Activated CD8-positive, alpha-beta memory T cell treated with anti-CD3 and anti-CD28 coated beads for 36 hours (primary cell): Measurements from ENCODE around the gene HPCAL4. TPM values are rescaled to one million over a fixed set of nuclear protein-coding genes. Genes with fewer than 3 reads are reported as not detected.

Source experiments
- CTCF ChIA-PET: fragments of 350-600 bp; sonication (Branson Sonifier 250); formaldehyde crosslinking; loops from one replicate; lab custom pipeline; 2021; ENCODE audit warnings: antibody characterized with exemption; lab: Charles Lee
- POLR2A ChIA-PET: fragments of 350-600 bp; sonication (Branson Sonifier 250); formaldehyde crosslinking; loops from one replicate; lab custom pipeline; 2021; ENCODE audit warnings: antibody characterized with exemption; lab: Charles Lee
- total RNA-seq, 2 experiments: library from RNA; stranded (reverse); gene quantifications; one replicate each; pipeline ENCODE4 v1.2.3, GENCODE V29; 2021

Gene HPCAL4
- total RNA-seq, 2 experiments from 2014 or later, result 0.74 to 0.75 TPM

GRCh38 chr1:39684313-39684664, 6.9 kb downstream of the HPCAL4 start:
- POLR2A ChIA-PET, result no interaction called here
- CTCF ChIA-PET, result interaction anchor here (1.6 kb wide), 1 partner anchor 26 kb away, joined by 3 read pairs; no protein-coding TSS in a partner anchor

DNA sequence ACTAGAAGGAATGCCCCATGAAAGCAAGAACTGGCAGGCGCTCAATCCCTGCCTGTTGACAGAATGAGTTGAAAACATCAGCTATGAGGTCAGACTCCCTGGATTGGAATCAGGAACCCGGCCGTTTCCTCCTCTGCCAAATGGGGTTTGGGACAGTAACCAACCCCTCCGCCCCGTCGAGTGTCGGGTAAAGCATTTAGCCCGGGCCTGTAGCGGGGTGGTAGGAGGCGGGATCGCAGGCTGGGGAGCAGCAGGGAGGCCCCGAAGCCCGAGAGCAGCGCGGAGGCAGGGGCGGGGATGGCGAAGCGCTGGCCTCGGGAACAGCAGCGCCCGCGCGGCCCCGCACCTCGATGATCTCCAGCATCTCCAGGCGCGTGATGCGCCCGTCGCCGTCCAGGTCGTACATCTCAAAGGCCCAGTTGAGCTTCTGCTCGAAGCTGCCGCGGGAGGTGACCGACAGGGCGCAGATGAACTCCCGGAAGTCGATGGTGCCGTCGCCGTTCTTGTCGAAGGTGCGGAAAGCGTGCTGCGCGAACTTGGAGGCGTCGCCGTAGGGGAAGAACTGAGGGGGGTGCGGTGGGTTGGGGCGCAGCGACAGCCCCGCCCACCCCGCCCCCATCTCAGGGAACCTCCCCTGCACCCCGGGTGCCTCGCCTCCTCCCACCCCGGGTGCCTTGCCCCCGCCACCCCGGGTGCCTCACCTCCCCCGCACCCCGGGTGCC, 7.5 kb downstream of the HPCAL4 start:
- POLR2A ChIA-PET, result no interaction called here
- CTCF ChIA-PET, result interaction anchor here (1.6 kb wide), 1 partner anchor 25 kb away, joined by 3 read pairs; no protein-coding TSS in a partner anchor

GRCh38 chr1:39681999-39682398, 9.2 kb downstream of the HPCAL4 start:
- CTCF ChIA-PET, result interaction anchor here (1.0 to 1.2 kb wide), 3 partner anchors 9 to 74 kb away, joined by 3 read pairs; partner anchors contain the start of gene NT5C1A
- POLR2A ChIA-PET, result interaction anchor here (0.6 kb wide), 1 partner anchor 10 kb away, joined by 6 read pairs; no protein-coding TSS in a partner anchor

DNA sequence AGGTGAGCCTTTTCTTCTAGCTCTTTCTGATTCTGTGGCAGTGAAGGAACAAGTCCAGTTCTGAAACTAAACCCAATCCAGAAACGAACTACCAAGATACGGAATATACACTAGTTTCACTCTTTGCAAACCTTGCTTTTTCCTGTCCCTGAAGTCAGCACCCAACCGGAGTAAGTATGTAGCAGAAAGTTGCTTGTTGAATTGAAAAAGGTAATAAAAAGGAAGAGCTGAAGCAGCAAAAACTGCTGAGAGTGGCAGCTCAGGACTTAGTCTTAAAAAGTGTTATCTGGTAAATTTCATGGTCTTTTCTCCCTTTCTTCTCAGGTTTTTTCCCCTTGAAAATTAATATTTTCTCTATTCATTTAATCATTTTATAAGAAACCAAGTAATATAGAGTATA, 9.9 kb downstream of the HPCAL4 start:
- CTCF ChIA-PET, result interaction anchor here (1.0 to 1.2 kb wide), 4 partner anchors 8 to 73 kb away, joined by 3 read pairs; partner anchors contain the start of gene NT5C1A
- POLR2A ChIA-PET, result interaction anchor here (0.6 to 1.0 kb wide), 2 partner anchors 11 to 14 kb away, joined by 3 to 6 read pairs; no protein-coding TSS in a partner anchor

DNA sequence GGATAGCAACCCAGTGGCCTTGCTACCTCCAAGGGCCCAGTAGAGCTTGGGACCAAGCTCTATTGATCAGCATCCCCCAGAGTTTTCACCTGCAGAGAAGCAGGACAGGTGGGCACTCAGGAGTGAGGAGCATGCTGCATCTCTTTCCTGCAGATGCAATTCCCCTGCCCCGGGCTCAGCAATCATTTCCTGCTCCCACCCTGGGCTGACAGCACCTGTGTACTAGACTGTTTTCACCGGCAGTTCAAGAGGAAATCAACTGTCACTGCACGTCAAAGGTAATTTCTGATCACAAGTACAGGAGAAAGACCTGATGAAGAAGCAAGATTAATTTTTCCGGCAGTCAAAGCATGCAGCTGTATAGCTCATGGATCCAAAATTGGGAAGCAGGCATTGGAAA, 10.5 kb downstream of the HPCAL4 start:
- POLR2A ChIA-PET, result interaction anchor here (1.0 kb wide), 1 partner anchor 14 kb away, joined by 3 read pairs; no protein-coding TSS in a partner anchor
- CTCF ChIA-PET, result interaction anchor here (1.0 to 1.2 kb wide), 2 partner anchors 9 to 14 kb away, joined by 3 read pairs; partner anchors contain the start of gene NT5C1A

GRCh38 chr1:39679821-39680220, 11.4 kb downstream of the HPCAL4 start:
- ChIA-PET POLR2A (interaction anchor here (0.7 kb wide), 1 partner anchor 901 kb away, joined by 3 read pairs; no protein-coding TSS in a partner anchor), CTCF (interaction anchor here (1.1 kb wide), 1 partner anchor 15 kb away, joined by 3 read pairs; no protein-coding TSS in a partner anchor)

- ChIA-PET POLR2A (no interaction called here), CTCF (no interaction called here)
These were observed 12.3 kb downstream of the HPCAL4 start for GRCh38 chr1:39678889-39679288.

- ChIA-PET POLR2A (no interaction called here), CTCF (interaction anchor here (1.2 kb wide), 1 partner anchor 18 kb away, joined by 3 read pairs; no protein-coding TSS in a partner anchor)
These were observed 13.6 kb downstream of the HPCAL4 start for GRCh38 chr1:39677645-39678044.

DNA sequence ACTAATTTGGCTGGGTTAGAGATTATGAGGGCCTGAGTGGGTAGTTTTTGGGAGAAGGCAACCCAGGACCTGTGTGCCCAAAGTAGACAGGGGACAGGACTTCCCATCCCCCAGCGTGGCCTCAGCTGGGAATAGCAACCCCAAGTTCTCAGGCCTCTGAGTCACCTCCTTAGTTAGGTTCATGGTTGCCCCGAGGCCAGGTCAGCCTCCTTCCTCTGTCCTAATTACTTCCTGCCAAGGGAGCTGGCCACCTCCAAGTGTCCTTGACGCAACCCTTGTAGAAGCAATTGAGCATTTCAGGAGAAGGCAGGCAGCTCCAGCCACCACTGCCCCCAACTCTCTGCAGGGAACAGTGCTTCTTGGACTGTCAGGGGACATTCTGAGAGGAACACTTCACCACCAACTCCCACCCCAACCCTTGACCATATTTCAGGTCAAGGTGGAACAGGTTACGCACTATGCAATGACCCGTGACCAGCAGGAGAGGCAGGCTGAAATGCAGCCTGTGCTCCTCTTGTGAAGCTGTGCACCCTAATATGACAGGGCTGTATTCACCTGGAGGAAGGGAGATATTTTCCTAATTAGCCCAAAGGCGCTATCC, 14.2 kb downstream of the HPCAL4 start:
- CTCF ChIA-PET, result interaction anchor here (1.2 kb wide), 1 partner anchor 18 kb away, joined by 3 read pairs; no protein-coding TSS in a partner anchor
- POLR2A ChIA-PET, result interaction anchor here (0.7 kb wide), 1 partner anchor 10 kb away, joined by 7 read pairs; no protein-coding TSS in a partner anchor

GRCh38 chr1:39675220-39675619, 16.0 kb downstream of the HPCAL4 start:
- ChIA-PET CTCF (interaction anchor here (0.7 to 1.5 kb wide), 2 partner anchors 70 to 124 kb away, joined by 3 read pairs; no protein-coding TSS in a partner anchor), POLR2A (no interaction called here)

- POLR2A ChIA-PET, result no interaction called here
These were observed 18.0 kb downstream of the HPCAL4 start for GRCh38 chr1:39673215-39673614.

DNA sequence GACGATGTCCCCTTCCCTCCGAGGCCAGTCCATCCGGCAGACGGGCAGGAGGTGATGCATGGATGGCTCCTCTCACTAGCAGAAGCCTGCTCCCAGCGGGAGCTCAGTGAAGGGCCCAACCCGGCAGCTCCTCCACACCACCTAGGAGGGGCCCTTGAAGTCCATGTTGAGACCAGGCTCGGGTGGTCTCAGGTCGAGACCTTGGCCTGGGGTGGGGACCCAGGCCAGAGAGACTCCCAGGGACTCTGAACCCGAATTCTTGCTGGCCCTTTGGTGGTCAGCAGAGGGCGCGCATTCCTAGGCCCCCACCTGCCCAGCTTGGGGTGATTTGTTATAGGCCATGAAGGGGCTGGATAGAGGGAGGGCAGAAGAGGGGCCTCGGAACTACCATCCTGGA, 18.7 kb downstream of the HPCAL4 start:
- POLR2A ChIA-PET, result no interaction called here
- CTCF ChIA-PET, result interaction anchor here (0.6 to 9.7 kb wide), 9 partner anchors 11 to 127 kb away, joined by 3 to 85 read pairs (median 4); partner anchors contain the start of genes HEYL and HPCAL4

More at GRCh38 chr1:39673215-39673614, 18.0 kb downstream of the HPCAL4 start:
- CTCF ChIA-PET, result interaction anchor here (0.9 to 9.7 kb wide), 5 partner anchors 9 to 64 kb away, joined by 3 to 85 read pairs (median 3); partner anchors contain the start of gene HPCAL4

- CTCF ChIA-PET, result interaction anchor here (0.6 to 9.7 kb wide), 12 partner anchors 9 to 131 kb away, joined by 3 to 85 read pairs (median 4); partner anchors contain the start of genes HEYL and HPCAL4
- POLR2A ChIA-PET, result interaction anchor here (0.8 kb wide), 1 partner anchor 20 kb away, joined by 5 read pairs; the partner anchor contains the start of gene HPCAL4
These were observed 19.3 kb downstream of the HPCAL4 start, which contains the start of gene NT5C1A for GRCh38 chr1:39671793-39672550. Gene NT5C1A (minus strand): TSS chr1:39672107. CDS start chr1:39672038, 69 bp downstream.

DNA sequence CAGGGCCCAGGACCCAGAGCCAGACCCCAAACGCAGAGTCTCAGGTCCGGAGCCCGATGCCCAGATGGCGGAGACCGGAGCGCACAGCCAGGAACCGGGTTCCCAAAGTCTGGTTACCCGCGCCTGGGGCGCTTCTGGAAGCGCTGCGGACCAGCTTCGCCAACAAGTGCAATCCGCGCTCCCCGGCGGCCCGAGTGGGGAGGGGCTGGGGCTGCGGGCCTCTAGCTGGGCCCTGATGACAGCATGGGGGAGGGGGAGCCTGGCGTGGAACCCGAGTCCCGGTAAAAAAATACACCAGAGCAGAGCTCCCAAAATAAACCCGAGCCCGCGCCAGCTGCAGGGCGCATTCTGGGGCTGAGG, 19.8 kb downstream of the HPCAL4 start:
- ChIA-PET POLR2A (interaction anchor here (0.8 kb wide), 1 partner anchor 21 kb away, joined by 5 read pairs; the partner anchor contains the start of gene HPCAL4), CTCF (interaction anchor here (1.0 to 9.7 kb wide), 7 partner anchors 10 to 131 kb away, joined by 3 to 85 read pairs (median 4); partner anchors contain the start of gene HPCAL4)

- POLR2A ChIA-PET, result no interaction called here
- CTCF ChIA-PET, result interaction anchor here (0.8 to 9.7 kb wide), 4 partner anchors 14 to 56 kb away, joined by 3 to 85 read pairs (median 4); no protein-coding TSS in a partner anchor
These were observed 20.5 kb downstream of the HPCAL4 start for GRCh38 chr1:39670689-39671088.

DNA sequence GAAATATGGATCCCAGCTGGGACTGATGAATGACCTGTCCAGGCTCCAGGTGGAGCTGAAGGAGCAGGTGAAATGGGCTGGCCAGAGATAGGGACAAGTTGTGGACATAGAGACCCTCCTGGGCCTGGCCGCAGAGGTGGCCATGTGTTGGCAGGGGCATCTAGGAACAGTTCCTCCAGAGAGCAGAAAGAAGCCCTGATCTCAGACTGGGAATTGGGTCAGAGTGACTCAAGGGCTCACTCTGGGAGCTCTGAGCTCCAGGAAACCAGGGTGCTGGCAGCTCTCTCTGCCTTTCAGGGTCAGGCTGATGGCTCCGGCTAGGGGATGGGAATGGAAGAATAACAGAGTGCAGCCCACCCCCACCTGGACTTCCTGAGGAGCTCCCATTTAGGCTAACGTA, 22.3 kb downstream of the HPCAL4 start:
- ChIA-PET CTCF (interaction anchor here (1.3 to 9.7 kb wide), 2 partner anchors 12 to 68 kb away, joined by 3 to 85 read pairs; no protein-coding TSS in a partner anchor), POLR2A (interaction anchor here (0.5 kb wide), 1 partner anchor 9 kb away, joined by 3 read pairs; no protein-coding TSS in a partner anchor)

GRCh38 chr1:39668111-39668510, 23.1 kb downstream of the HPCAL4 start:
- ChIA-PET CTCF (interaction anchor here (1.3 to 9.7 kb wide), 3 partner anchors 11 to 69 kb away, joined by 3 to 85 read pairs (median 18); no protein-coding TSS in a partner anchor), POLR2A (no interaction called here)

GRCh38 chr1:39666772-39667171, 24.5 kb downstream of the HPCAL4 start:
- POLR2A ChIA-PET, result interaction anchor here (0.7 to 0.9 kb wide), 4 partner anchors 10 to 340 kb away, joined by 3 to 7 read pairs (median 6); no protein-coding TSS in a partner anchor

More at GRCh38 chr1:39666772-39667171, 24.5 kb downstream of the HPCAL4 start:
- CTCF ChIA-PET, result interaction anchor here (0.9 to 9.7 kb wide), 6 partner anchors 10 to 133 kb away, joined by 3 to 85 read pairs (median 4); no protein-coding TSS in a partner anchor
